Activated B cell treated with CpG ODN at 0.5 μM for 24 hours (primary cell): ENCODE measurements around the gene GPR63. TPM values are rescaled to one million over a fixed set of nuclear protein-coding genes. Genes with fewer than 3 reads are reported as not detected.

Experiments
- ATAC-seq: fragments of 200-7000 bp; cut with Tn5 transposase; one replicate; pipeline ENCODE4 v1.10.0; 2021; ENCODE audit warnings: low read depth, mild to moderate bottlenecking, moderate library complexity
- CTCF ChIA-PET: fragments of 350-600 bp; sonication (Branson Sonifier 250); formaldehyde crosslinking; loops from one replicate; lab custom pipeline; 2021; ENCODE audit warnings: antibody characterized with exemption; lab: Charles Lee
- POLR2A ChIA-PET: fragments of 350-600 bp; sonication (Branson Sonifier 250); formaldehyde crosslinking; loops from one replicate; lab custom pipeline; 2021; ENCODE audit warnings: antibody characterized with exemption; lab: Charles Lee
- DNase-seq: peaks from one replicate; pipeline ENCODE4 v3.0.0; 2022
- H3K27ac Mint-ChIP-seq: one replicate; pipeline ENCODE4 v1.8.0; 2020; ENCODE audit warnings: mixed read lengths
- H3K27me3 Mint-ChIP-seq: one replicate; pipeline ENCODE4 v1.8.0; 2021; ENCODE audit warnings: mixed read lengths
- H3K36me3 Mint-ChIP-seq: one replicate; pipeline ENCODE4 v1.8.0; 2021; ENCODE audit warnings: low read depth, mixed read lengths
- H3K4me1 Mint-ChIP-seq: one replicate; pipeline ENCODE4 v1.8.0; 2021; ENCODE audit warnings: mixed read lengths
- H3K4me3 Mint-ChIP-seq: one replicate; pipeline ENCODE4 v1.8.0; 2020; ENCODE audit warnings: mild to moderate bottlenecking, mixed read lengths
- H3K9me3 Mint-ChIP-seq: one replicate; pipeline ENCODE4 v1.8.0; 2020; ENCODE audit warnings: mixed read lengths
- CTCF ChIP-seq: fragments of 200-600 bp; IDR thresholded peaks from one replicate; pipeline ENCODE4 v1.8.0; 2022; ENCODE audit warnings: antibody characterized with exemption, mild to moderate bottlenecking
- intact Hi-C: fragments of 100-400 bp; cut with micrococcal nuclease; formaldehyde crosslinking; loops from one replicate; pipeline ENCODE4 v1.15.1; 2024
- total RNA-seq: library from RNA; stranded (reverse); gene quantifications from 2 replicates; pipeline ENCODE4 v1.2.3, GENCODE V29; 2022

GPR63 gene
- total RNA-seq, 1 donor from 2014 or later = 0.11 TPM

DNA sequence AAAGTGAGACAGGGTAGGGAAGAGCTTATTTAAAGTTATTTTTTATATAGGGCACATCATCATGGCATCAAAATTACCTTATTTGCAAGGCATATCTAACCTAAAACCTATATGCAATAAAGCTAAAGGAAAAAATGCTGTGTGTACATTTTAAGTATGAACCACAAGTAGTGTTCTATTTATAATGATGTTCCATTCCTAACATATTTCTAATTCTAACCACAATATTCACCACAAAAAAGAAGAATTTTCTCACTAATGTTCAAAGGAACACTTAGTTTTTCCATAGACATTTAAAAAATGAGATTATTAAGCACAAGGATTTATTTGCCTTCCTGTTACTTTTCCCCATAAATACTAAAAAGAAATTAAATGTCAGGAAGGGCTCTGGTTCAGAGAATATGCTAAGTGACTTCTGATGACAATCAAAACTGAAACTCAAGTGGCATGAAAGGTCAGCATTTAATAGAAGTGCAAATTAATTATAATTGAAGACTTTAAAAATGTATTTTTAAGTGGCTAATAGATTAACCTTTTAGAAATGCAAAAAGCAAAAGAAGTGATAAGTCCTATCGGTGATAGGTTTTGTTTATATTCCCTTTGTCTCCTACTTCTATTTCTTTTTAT lies 25.1 kb downstream of the GPR63 start:
- no peak for DNase-seq
- no peaks in the 10 kb centered on the region for H3K36me3 Mint-ChIP-seq
- CTCF ChIA-PET = no interaction called here
- H3K4me1 Mint-ChIP-seq = no peaks in the 10 kb centered on the region
- peaks cover 9% of the 10 kb centered on the region for H3K27me3 Mint-ChIP-seq
- no peak overlapping the region for H3K27ac Mint-ChIP-seq
- H3K9me3 Mint-ChIP-seq = no peaks in the 10 kb centered on the region
- no peak overlapping the region for H3K4me3 Mint-ChIP-seq
- POLR2A ChIA-PET = no interaction called here
- intact Hi-C loops = no loop called here
- TF ChIP-seq CTCF = no peak
- no peak for ATAC-seq

DNA sequence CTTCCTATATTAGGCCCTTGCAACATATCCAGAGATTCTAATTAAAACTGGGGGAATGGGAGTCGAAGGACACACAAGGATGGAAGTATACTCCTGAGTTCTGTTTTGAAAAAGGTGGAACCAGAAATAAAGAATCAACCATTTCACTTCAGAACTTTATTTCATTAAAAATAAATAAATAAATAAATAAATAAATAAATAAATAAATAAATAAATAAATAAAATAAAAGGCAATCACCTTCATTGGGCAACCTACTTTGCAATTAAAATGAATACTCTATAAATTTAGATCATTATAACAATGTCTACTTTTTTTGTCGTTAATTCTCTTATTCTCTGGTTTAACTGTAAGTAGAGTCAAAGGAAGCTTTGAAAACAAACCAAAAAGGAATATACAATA lies 25.6 kb downstream of the GPR63 start:
- H3K4me3 Mint-ChIP-seq = no peak overlapping the region
- H3K4me1 Mint-ChIP-seq = no peaks in the 10 kb centered on the region
- intact Hi-C loops = no loop called here
- no peaks in the 10 kb centered on the region for H3K36me3 Mint-ChIP-seq
- DNase-seq = no peak
- ChIA-PET POLR2A (no interaction called here), CTCF (no interaction called here)
- H3K9me3 Mint-ChIP-seq = no peaks in the 10 kb centered on the region
- no peak overlapping the region for H3K27ac Mint-ChIP-seq
- peaks cover 9% of the 10 kb centered on the region for H3K27me3 Mint-ChIP-seq
- ATAC-seq = no peak
- no peak for TF ChIP-seq CTCF

- POLR2A ChIA-PET = no interaction called here
These were observed 26.1 kb downstream of the GPR63 start for GRCh38 chr6:96811136-96811535.

GRCh38 chr6:96809119-96809518 lies 28.2 kb downstream of the GPR63 start:
- no peak for TF ChIP-seq CTCF
- Mint-ChIP-seq H3K27ac (no peak overlapping the region), H3K27me3 (peaks cover 8% of the 10 kb centered on the region), H3K36me3 (no peaks in the 10 kb centered on the region), H3K9me3 (no peaks in the 10 kb centered on the region), H3K4me1 (no peaks in the 10 kb centered on the region), H3K4me3 (no peak overlapping the region)
- DNase-seq (no peak), ATAC-seq (no peak)
- ChIA-PET POLR2A (no interaction called here), CTCF (no interaction called here)
- intact Hi-C loops = no loop called here

More at GRCh38 chr6:96811136-96811535, 26.1 kb downstream of the GPR63 start:
- Mint-ChIP-seq H3K36me3 (no peaks in the 10 kb centered on the region), H3K27ac (no peak overlapping the region), H3K4me1 (no peaks in the 10 kb centered on the region), H3K9me3 (no peaks in the 10 kb centered on the region), H3K27me3 (peaks cover 9% of the 10 kb centered on the region), H3K4me3 (no peak overlapping the region)
- no peak for TF ChIP-seq CTCF
- CTCF ChIA-PET = no interaction called here
- intact Hi-C loops = no loop called here
- no peak for DNase-seq
- no peak for ATAC-seq

DNA sequence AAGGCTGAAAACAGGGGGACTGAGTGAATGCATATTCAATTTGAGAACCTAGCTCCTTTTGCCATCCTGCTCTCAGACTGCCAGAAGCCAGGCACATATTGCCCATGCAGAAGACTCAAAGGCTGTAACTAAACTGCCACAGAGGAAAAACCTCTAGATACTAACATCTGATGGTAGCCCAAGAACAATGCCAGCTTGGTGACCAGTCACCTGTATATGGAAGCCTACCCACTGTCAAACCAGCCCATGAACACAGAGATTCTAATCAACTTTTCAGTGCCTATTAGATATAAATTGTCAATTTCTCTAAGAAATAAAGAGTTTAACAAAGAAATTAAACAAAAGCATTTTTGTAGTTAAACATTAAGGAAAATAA lies 34.2 kb downstream of the GPR63 start:
- Mint-ChIP-seq H3K9me3 (no peaks in the 10 kb centered on the region), H3K4me1 (no peaks in the 10 kb centered on the region), H3K4me3 (no peak overlapping the region), H3K27me3 (peaks cover 4% of the 10 kb centered on the region), H3K36me3 (no peaks in the 10 kb centered on the region), H3K27ac (no peak overlapping the region)
- CTCF ChIA-PET = no interaction called here
- DNase-seq = no peak
- TF ChIP-seq CTCF = no peak
- intact Hi-C loops = no loop called here
- POLR2A ChIA-PET = no interaction called here
- no peak for ATAC-seq
